GM21717 (cell line): ENCODE data around the gene INHA.

Experiments
- ATAC-seq: cut with Tn5 transposase; IDR thresholded peaks from one replicate; pipeline ENCODE4 v1.9.1; 2021; ENCODE audit warnings: mild to moderate bottlenecking, moderate library complexity; ENCODE audit not compliant: unreplicated experiment

Gene INHA

DNA sequence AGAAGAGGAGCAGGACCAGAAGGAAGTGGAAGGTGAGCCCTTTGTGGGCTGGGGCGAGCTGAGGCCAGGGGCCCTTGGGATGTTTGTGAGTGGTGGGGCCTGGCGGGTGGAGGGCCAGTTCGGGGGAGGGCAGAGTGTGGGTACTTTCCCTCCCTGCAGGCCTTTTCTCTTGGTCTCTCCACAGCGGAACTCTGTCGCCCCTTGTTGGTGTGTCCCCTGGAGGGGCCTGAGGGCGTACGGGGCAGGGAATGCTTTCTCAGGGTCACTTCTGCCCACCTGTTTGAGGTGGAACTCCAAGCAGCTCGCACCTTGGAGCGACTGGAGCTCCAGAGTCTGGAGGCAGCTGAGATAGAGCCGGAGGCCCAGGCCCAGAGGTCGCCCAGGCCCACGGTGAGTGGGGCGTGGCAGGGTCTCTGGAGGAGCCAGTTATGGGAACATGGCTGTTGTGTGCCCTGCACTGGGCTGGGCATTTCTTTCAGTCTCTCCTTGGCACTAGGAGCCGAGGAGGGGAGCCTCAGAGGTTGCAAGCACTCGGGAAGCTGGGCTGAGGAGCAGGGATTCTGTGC is 36.4 kb downstream of the INHA start:
- no peak for ATAC-seq

DNA sequence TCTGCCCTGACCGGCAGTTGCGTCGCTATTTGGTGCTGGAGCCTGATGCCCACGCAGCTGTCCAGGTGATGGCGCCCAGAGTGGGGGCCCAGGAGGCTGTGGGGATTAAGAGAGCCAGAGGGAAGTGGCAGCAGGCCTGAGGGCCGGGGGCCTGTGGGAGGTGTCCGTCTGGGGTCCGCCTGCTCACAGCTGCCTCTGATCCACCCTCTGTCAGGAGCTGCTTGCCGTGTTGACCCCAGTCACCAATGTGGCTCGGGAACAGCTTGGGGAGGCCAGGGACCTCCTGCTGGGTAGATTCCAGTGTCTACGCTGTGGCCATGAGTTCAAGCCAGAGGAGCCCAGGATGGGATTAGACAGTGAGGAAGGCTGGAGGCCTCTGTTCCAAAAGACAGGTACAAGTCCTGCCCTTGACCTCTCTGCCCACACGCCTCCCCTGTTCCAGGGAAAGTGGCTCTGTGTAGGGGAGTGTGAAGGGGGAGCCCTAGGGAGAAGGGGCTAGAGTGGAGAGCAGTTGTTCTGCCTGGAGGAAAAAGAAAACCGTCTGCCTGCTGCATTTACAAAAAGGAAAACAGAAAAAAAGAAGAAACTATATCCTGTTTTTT is 37.1 kb downstream of the INHA start:
- ATAC-seq: no peak

DNA sequence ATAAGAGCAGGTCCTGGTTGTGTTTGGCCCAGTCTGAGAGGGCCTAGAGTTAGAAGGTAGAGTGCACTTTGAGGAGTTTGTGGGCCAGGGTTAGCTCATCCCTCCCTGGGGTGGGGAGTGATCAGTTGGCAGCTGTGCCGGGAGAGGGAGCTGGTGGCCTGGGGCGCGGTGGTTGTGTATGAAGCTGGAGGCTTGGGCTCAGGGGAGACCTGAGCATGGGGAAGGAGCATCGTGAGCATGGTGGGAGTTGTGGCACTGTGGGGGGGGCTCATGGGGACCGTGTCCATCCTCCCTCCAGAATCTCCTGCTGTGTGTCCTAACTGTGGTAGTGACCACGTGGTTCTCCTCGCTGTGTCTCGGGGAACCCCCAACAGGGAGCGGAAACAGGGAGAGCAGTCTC is 39.2 kb downstream of the INHA start:
- ATAC-seq: no peak

DNA sequence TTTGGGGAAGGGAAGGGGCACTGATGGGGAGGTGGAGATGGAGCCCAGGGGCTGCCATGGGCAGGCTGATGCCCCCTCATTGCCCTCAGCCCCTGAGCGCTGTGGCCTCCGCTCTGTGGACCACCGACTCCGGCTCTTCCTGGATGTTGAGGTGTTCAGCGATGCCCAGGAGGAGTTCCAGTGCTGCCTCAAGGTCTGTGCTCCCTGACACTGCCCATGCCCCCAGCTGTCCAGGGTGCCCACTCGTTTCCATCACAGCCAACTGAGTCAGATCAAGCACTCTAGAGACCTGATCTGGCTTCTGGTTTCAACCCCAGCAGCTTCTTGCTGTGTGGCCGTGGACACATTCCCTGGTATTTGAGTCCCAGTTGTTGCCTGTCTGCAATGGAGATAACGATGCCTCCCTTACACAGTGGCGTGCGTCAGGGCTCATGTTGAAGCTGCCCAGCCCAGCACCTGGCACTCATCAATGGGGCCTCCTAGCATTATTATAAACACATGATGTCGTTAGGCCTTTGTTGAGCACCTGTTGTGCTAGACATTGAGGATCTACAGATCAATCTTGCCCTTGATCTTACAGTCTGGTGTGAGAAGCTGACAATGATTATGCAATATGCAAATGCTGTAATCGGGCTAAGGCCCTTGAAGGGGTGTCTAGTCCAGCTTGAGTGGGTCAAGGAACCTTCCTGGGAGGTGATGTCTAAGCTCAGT is 39.9 kb downstream of the INHA start:
- ATAC-seq: no peak

DNA sequence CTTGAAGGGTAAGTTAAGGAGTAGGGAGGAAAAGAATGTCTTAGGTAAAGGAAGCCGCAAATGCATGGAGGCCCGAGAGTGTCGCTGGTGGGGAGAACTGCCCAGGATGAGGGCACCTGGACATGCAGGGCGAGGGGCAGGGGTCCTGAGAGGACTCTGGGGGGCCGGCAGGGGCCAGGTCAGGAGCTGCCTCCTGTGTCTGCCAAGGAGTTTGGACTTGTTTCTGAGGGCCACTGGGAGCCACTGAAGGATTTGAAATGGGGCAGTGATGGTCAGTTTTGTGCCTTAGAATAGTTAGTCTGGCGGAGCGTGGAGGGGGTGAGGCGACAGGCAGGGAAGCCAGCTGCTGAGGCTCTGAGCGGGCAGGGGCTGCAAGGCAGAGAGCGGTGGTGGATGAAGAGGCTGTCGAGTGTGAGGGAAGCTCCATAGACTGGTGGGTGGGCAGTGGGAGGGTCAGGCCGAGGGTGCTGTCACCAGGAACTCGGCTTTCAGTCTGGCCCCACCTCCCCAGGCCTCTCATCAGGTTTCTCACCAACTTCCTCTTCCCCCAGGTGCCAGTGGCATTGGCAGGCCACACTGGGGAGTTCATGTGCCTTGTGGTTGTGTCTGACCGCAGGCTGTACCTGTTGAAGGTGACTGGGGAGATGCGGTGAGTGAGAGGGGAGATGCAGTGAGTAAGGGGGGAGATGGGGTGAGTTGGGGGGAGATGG is 40.6 kb downstream of the INHA start:
- ATAC-seq: no peak

DNA sequence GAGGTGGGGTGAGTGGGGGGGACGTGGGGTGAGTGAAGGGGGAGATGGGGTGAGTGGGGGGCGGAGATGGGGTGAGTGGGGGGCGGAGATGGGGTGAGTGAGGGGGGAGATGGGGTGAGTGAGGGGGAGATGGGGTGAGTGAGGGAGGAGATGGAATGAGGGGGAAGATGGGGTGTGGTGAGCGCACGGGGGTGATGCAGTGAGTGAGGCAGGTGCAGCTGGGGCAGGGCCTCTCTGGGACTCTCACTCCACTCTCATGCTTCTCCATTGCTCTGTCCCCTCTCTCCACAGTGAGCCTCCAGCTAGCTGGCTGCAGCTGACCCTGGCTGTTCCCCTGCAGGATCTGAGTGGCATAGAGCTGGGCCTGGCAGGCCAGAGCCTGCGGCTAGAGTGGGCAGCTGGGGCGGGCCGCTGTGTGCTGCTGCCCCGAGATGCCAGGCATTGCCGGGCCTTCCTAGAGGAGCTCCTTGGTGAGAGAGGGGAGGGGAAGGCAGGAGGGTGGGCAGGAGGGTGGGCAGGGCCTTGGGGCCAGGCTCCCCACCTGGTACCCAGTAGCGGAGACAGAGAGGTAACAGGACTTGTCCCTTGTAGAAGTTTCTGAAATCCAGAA is 41.5 kb downstream of the INHA start:
- no peak for ATAC-seq

DNA sequence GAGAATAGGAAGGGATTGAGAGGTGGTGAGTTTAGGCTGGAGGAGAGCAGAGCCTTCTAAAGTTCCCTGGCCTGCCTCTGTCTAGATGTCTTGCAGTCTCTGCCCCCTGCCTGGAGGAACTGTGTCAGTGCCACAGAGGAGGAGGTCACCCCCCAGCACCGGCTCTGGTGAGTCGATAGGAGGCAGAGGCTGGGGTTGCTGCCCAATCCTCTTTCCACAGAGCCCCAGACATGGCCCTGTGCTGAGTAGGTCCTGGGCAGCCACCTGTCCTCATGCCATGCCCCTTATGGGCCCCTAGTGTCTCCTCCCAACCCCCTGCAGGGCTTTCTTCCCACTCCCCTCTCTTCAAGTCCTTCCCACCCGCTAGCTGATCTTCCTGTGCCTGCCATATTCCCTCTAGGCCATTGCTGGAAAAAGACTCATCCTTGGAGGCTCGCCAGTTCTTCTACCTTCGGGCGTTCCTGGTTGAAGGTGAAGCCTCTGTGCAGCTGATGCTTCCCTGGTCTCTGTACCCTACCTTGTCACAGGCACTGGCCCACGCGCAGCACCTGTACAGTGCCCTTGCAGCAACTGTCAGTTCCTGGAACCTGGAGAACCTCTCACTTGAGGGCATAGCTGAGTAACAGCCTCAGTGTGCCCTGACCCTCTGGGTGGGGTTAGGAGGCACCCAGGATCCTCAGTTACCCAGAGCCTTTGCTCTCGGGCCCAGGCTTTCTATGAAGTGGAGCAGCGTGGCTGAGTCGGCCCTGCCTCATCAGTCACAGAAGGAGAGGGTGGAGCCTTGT is 42.2 kb downstream of the INHA start:
- ATAC-seq: no peak

DNA sequence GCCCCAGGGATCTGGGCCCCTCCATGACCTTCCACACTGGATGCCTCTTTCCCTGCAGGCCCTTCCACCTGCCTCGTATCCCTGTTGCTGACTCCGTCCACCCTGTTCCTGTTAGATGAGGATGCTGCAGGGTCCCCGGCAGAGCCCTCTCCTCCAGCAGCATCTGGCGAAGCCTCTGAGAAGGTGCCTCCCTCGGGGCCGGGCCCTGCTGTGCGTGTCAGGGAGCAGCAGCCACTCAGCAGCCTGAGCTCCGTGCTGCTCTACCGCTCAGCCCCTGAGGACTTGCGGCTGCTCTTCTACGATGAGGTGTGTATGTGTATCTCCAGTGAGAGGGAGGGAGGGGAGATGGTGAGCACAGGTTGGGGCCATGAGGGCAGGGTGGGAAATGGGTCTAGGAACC is 42.9 kb downstream of the INHA start:
- ATAC-seq: no peak

DNA sequence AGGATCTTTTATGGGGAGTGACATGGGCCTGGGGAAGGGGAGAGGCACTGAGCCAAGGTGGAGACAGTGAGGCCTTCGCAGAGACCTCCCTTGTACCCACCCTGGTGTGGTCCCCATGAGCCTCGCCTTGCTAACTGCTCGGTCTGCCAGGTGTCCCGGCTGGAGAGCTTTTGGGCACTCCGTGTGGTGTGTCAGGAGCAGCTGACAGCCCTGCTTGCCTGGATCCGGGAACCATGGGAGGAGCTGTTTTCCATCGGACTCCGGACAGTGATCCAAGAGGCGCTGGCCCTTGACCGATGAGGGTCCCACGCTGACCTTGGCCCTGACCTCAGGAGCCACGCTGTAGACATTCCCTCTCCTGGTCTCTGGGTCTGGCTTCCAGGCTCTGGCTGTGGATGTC is 43.8 kb downstream of the INHA start:
- ATAC-seq: no peak

DNA sequence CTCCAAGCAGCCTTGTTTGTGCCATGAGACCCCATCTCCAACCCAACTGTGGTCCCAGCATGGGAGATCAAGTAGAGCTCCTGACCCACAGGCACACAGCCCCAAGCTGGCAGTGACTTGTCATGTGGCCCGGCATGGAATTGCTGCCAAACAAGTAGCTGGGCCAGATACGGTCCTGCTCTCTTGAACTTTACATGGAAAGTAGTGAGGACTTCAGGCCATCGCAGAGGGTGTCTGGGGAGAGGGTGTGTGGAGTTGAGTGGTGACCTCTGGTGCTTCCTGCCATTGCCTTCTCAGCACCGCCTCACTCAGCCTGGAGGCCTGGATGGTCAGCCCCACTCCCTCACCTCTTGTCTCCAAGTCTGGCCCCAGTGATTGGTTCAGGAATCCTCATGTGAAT is 44.4 kb downstream of the INHA start:
- no peak for ATAC-seq

DNA sequence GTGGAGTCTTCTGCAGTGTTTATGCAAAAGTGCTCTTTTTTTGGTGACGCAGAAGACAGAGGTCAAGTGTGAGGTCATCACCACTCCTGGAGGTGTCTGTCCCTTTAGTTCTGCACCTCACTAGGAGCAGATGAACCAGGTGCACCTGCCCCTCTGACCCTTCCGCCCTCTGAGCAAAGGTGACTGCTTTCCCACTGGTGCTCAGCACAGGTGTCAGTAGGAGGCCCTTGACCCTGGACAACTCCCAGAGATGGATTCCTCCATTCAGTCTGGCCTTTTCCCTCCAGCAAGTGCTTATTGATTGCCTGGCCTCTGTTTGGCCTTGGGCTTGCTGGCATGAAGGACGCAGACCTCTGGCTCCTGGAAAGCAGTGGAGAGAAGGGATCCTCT is 46.6 kb downstream of the INHA start:
- ATAC-seq: no peak

DNA sequence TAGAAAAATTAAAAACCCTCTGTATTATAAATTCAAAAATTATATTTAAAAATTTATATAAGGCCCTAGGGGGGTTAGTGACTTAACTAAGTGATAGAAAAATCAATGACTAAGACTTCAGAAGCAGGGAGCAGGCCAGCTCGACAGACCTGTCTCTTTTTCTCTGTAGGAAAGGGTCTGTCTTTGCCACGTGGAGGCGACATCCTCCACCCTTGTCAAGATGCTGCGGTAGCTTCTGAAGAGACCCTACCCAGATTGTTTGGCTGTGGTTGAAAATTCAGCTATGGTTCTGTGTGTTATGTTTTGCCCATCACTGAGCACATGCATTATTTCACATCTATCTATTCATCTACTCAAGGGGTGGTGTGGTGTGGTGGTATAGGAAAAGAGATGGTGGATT is 47.1 kb downstream of the INHA start:
- no peak for ATAC-seq

DNA sequence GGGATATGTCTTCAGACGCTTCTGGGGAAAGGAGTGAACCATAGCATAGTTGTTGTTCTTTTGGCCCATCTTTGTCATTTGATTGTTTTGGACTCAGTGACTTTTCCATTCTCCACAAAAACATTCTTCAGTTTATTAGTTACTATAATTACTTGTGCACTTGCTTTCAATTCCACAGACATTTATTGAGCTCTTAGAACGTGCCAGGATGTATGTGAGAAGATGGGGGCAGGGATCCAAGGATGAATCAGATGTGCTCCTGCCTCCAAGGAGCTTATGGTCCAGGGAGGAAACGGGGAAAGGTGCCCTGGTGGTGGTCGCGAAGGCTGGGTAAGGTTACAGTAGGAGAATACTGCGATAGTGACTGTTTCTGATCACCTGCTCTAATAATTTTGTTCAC is 48.4 kb downstream of the INHA start:
- no peak for ATAC-seq

DNA sequence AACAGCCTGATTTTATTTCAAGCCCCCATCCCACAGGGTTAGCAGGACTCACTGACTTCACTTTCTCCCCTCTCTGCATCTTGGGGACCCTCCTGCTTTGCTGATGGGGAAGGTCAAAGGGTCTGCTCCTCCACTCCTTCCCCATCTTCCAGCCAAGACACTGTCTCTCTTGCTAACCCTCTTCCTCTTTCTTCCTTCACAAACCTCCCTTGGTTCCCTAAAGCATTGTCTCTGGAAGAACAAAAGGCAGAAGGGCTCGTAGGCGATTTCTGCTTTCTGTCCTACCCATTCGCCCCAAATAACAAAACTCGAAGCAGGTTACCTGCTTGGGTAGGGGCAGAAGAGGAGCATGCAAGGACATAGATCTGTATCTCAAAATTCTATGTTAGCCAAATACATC is 49.8 kb downstream of the INHA start:
- no peak for ATAC-seq

DNA sequence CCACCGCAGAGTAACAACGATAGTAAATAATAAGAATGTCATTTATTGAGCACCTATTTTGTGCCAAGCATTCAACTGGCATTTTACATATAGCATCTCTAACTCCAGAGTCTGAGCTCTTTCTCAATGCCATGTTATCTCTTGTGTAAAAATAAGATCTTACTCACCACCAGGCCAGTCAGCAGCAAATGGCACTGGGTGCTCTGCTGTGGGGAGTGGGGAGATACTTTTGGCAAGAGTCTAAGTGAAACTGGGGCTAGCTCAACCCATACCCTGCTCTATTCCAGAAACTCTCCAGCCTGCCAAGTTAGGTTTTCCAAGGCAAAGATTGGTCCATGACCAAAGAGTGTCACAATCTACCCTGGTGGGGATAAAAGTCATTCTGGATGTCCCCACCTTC is 50.4 kb downstream of the INHA start:
- no peak for ATAC-seq

DNA sequence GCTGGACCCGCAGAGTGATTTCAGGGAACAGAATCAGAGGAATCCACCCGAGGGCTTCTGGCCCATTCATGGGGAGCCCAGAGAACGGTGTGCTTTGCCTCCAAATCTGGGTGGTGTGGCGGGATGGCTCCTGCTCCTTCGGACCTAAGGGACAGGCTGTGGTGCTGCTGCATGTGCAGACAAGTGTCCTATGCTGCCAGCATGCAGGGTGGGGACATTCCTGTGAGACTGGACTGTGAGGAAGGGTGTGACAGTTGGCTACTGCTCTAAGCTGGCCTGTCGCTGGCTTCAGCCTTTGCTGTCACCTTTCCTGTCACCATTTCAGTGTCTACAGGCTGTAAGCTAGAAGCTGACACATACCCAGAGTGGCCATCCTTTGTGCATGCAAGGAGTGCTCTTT is 52.5 kb downstream of the INHA start:
- no peak for ATAC-seq

DNA sequence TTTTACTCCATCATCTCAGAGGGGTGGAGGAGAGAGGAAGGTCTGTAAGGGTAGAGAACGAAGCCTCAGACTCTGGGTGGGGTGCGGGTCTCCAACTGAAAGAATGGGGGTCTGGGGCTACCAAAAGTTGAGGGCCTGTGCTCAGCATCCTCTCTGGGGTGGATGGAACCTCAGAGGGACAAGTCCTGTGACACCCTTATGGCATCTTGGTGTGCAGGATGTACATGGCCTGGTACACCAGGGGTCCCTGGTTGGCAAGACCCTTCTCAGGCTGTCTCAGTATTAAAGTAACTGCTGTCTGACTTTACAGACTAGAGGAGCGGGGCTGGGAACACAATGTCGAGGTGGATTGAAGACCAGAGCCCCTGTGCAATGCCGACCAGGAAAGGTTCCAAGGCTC is 53.1 kb downstream of the INHA start:
- ATAC-seq: no peak
